ENCODE data around the gene MRPL4. TPM values are rescaled to one million over a fixed set of nuclear protein-coding genes. Genes with fewer than 3 reads are reported as not detected.
A peak's percentile ranks its signal among the peaks of the same experiment; 100 is the strongest.

The MRPL4 gene
- total and polyA plus RNA-seq, 2 of the 13 experiments (the other 11 are each of a cell fraction or from before 2014, with no cell fraction given), result 40.6 to 42.5 TPM

DNA sequence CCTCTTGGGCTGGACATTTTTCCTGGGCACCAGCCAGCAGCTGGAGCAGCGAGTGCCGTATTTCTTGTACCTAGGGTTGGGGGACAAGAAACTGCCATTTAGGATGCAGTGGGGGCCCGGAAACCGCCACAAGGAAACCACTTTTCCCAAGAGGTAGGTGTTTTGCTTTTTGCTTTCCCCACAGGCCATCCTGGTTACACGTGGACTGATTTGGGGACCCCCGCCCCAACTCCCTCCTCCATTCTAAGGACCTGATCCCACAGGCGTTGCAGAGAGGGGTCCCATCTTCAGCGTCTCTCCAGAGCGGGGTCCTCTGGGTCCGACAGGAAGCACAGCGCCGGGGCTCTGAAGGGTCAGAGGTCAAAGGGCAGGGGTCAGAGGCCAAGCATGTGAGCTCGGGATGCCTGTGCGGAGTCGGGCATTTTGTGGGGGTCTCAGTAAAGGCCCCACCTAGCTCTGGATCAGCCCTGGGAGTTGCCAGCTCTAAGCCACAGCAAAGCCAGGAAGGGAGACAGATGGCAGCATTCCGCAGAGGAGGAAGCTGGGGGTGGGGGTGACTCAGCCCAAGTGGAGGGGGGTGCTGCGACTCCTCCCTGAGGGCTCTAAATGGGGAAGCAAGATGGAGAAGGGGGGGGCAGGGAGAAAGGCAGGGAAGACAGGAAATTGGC is 53.3 kb downstream of the MRPL4 start (continued):
- TF ChIP-seq GPN1 (CRISPR knock-in tag; IDR thresholded peaks at IDR 0.05; ENCODE audit: borderline replicate concordance), result no peak
- no peak for TF ChIP-seq ZNF879 (CRISPR knock-in tag; IDR thresholded peaks at IDR 0.05)
- no peak for TF ChIP-seq SP1 (IDR thresholded peaks at IDR 0.05)
- TF ChIP-seq SP1 (CRISPR knock-in tag; IDR thresholded peaks at IDR 0.05), result no peak
- TF ChIP-seq, protein P1, sequence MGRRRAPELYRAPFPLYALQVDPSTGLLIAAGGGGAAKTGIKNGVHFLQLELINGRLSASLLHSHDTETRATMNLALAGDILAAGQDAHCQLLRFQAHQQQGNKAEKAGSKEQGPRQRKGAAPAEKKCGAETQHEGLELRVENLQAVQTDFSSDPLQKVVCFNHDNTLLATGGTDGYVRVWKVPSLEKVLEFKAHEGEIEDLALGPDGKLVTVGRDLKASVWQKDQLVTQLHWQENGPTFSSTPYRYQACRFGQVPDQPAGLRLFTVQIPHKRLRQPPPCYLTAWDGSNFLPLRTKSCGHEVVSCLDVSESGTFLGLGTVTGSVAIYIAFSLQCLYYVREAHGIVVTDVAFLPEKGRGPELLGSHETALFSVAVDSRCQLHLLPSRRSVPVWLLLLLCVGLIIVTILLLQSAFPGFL (CRISPR knock-in tag; IDR thresholded peaks at IDR 0.05), result no peak

DNA sequence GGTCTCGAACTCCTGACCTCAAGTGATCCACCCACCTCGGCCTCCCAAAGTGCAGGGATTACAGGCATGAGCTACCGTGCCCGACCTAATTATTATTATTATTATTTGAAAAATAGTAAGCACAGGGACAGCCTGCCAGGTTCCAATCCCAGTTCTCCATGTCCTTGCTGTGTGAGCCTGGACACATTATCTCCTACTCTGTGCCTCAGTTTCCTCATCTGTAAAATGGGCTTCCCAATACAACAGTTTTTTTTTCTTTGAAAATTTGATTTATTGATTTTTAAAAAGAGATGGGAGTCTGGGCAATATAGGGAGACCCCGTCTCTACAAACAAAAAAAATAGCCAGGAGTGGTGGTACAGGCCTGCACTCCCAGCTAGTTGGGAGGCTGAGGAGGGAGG is 54.3 kb downstream of the MRPL4 start:
- no peak overlapping the region for H3K4me3 ChIP-seq (replicated peaks in 1 of 3; ENCODE audit: insufficient read depth in 1 of 3, low read depth in 2 of 3, low read length in 3 of 3)
- no peak overlapping the region for H2AFZ ChIP-seq (ENCODE audit: low read length)
- no peak for TF ChIP-seq TOPORS (CRISPR knock-in tag; IDR thresholded peaks at IDR 0.05)
- TF ChIP-seq ZNF629 (CRISPR knock-in tag; conservative IDR thresholded peaks at IDR 0.05), result peak; percentile 77
- no TSS peak for BruUV-seq (replicated peaks)
- peaks cover 0 to 5% of the 10 kb centered on the region in 2 experiments; a peak in 1 of 5 replicates for H3K36me3 ChIP-seq (replicated peaks in 1 of 2; ENCODE audit: control insufficient read depth in 1 of 2, insufficient read depth in 2 of 2, low read length in 2 of 2)
- H4K20me1 ChIP-seq (ENCODE audit: insufficient read depth, low read length), result no peaks in the 10 kb centered on the region
- no peaks in the 10 kb centered on the region; a peak in 1 of 5 replicates for H3K27me3 ChIP-seq (ENCODE audit: control insufficient read depth in 1 of 2, insufficient read depth in 2 of 2, low read length in 2 of 2)
- DNase-seq (ENCODE audit: low spot score) (no peak), ATAC-seq (no peak), FAIRE-seq (no peak)
- H3K79me2 ChIP-seq (ENCODE audit: insufficient read depth, low read length), result no peaks in the 10 kb centered on the region
- intact Hi-C loops (cut with micrococcal nuclease; ENCODE audit: unreplicated experiment), result no loop called here
- no peaks in the 10 kb centered on the region for H3K9me3 ChIP-seq (ENCODE audit: low read length)
- WGBS (ENCODE audit: low lambda C conversion rate), result 96% methylated on average over 5 of the region's 5 CpGs
- peaks cover 4% of the 10 kb centered on the region; the same call in 1 of the 2 replicates for H3K4me1 ChIP-seq (ENCODE audit: insufficient read depth, low read length)
- no peak overlapping the region for H3K4me2 ChIP-seq (ENCODE audit: low read depth, low read length)
- H3K27ac ChIP-seq (ENCODE audit: extremely low read length, insufficient read depth, low read length), result no peak overlapping the region
- in situ Hi-C loops (cut with HindIII; ENCODE audit: extremely low pct_ligation_motif_present, low pct_unique_long_range_greater_than_20kb), result no loop called here
- ChIA-PET CTCF (ENCODE audit: low intra/inter-chr PET ratio, low total read pairs) (no interaction called here), POLR2A (no interaction called here)
- no peak overlapping the region for H3K9ac ChIP-seq (ENCODE audit: insufficient read depth, low read depth, low read length)

All from HepG2 (cell line).